GM20431 (cell line): ENCODE measurements around the gene LPCAT4.

Experiments
- in situ Hi-C: fragments of 300-500 bp; cut with MseI, MboI; formaldehyde crosslinking; loops from one replicate; pipeline ENCODE4 v1.15.0; 2020; ENCODE audit warnings: low sequenced_read_pairs; ENCODE audit not compliant: unreplicated experiment

Gene LPCAT4

GRCh38 chr15:34341381-34342212 is 25.4 kb downstream of the LPCAT4 start:
- in situ Hi-C loops = no loop called here

- in situ Hi-C loops = no loop called here
These were observed 27.1 kb downstream of the LPCAT4 start for GRCh38 chr15:34339946-34340345.

DNA sequence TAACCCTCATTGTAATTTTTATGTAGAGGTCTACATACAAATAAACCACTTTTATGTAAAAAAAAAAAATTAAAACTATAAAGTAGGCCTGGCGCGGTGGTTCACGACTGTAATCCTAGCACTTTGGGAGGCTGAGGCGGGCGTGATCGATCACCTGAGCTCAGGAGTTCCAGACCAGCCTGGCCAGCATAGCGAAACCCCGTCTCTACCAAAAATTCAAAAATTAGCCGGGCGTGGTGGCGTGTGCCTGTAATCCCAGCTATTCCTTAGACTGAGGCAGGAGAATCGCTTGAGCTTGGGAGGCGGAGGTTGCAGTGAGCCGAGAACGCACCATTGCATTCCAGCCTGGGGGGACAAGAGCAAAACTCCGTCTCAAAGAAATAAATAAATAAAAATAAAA is 28.6 kb downstream of the LPCAT4 start:
- in situ Hi-C loops = no loop called here

DNA sequence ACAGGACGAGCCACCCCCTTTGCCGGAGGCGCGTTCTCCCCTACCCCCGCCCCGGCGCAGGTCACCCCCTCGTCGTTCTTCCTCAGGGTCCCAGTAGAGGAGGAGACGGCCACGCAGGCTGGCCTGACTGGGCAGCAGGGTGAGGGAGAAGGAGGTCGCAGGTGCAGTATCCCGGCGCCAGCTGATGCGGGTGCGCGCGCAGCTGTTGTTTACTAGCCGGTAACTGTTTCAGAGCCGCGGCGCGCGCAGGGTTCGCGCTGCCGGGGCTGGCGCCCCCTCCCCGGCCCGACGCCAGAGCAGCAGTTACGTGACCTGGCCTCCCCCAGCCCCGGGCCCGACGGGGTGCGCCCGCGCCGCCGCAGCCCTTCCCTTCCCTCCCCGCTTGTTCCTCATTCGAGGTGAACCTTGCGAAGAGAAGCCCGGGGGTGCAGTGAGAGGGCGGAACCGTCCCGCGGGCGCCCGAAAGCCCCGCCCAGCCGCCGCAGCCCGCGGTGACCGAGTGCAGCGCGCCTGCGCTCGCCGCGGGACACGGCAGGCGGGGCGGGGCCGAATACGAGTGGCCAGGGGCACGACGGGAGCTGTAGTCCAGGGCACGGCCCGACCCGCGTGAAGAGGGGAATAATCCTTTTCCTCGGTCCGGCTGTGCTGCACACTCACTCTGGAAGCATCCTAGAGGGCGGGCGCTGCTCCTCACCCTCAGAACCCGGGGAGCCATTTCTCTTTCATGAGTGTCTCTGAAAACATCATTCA is 29.3 kb downstream of the LPCAT4 start, which contains the start of gene SLC12A6:
SLC12A6 (minus strand) TSS at position 225 of the 750 bp plus-strand sequence. CDS start 1,101 bp downstream, outside the sequence.
- in situ Hi-C loops = no loop called here

DNA sequence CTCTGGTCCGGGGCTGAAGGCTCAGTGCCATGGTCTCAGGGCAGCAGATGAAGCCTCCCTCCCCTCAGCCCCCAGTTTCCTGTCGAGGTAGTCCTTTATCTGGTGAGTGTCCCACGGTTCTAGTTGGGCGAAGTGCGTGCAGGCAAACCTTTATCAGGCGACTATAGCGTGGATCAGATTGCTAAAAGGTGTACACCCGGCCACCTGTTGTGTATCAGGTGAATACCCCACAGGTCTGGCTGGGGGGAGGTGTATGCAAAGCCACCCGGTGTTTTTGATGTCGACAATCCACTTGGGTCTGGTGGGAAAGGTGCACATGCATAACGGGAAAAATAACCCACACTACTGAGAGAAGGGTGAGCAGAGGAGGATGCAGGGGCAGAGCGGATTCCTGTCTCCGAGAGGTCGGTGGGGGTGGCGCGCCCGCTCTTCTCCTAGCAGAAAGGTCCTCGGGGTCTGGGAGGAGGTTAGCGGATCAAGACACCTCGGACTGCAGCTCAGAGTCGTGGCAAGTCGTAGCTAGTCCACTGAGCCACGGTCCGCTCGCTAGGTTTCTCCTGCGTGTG is 29.9 kb downstream of the LPCAT4 start:
- in situ Hi-C loops = no loop called here

- in situ Hi-C loops = no loop called here
These were observed 30.6 kb downstream of the LPCAT4 start for GRCh38 chr15:34336231-34336990.

GRCh38 chr15:34335176-34336032 is 31.6 kb downstream of the LPCAT4 start:
- in situ Hi-C loops = no loop called here

- in situ Hi-C loops = no loop called here
These were observed 32.3 kb downstream of the LPCAT4 start for GRCh38 chr15:34334672-34335071.

DNA sequence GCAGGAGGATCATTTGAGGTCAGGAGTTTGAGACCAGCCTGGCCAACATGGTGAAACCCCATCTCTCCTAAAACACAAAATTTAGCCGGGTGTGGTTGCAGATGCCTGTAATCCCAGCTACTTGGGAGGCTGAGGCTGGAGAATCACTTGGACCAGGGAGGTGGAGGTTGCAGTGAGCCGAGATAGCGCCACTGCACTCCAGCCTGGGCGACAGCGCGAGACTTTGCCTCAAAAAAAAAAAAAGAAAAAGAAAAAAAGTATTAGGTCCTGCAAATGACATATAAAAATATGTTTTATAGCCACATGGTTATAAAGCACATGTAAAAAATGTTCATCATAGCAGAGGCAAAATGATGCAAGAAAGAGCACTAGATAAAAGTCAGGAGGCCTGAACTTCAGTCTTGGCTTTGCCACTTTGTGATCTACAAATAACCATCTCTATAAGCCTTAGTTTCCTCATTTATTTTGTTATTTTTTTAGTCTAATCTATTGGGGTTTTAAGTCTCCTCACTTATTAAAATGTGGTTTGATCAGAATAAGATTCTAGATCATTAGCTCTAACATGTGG is 34.4 kb downstream of the LPCAT4 start:
- in situ Hi-C loops = no loop called here

DNA sequence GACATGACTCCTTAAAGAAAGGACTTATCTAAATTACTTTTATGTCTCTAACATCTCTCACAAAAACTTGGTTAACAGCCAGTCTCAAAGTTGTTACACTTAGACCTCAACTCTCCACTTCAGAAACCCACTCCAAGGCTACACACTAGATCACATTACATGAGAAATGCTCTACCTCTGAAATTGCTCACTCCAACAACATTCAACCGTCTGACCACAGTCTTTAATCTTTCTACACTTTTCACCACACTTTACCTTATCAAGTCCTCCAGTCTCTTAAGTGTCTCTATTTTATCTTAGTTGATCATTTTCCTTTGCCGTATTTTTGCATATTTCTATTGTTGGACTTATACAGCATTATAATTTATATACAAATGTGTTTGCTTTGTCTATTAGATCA is 35.2 kb downstream of the LPCAT4 start:
- in situ Hi-C loops = no loop called here

GRCh38 chr15:34330279-34330678 is 36.7 kb downstream of the LPCAT4 start:
- in situ Hi-C loops = no loop called here

- in situ Hi-C loops = no loop called here
These were observed 38.0 kb downstream of the LPCAT4 start for GRCh38 chr15:34329006-34329405.

DNA sequence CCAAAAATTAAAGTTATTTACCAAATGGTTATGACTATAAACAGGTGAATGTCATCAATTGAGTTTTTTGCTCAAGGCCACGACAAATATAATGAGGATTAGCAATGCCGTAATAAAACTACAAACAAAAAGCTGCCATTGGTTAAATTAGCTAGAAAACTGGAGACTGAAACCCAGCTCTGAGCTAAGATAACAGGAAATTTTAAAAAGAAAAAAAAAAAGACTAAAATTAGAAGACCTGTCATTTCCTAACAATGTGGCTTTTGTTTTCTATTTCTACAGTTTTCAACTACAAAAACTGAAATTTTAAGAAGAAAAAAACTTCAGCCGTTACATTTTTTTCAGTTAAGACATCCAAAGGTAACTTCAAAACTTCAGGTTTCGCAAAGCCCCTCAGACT is 39.1 kb downstream of the LPCAT4 start:
- in situ Hi-C loops = no loop called here

DNA sequence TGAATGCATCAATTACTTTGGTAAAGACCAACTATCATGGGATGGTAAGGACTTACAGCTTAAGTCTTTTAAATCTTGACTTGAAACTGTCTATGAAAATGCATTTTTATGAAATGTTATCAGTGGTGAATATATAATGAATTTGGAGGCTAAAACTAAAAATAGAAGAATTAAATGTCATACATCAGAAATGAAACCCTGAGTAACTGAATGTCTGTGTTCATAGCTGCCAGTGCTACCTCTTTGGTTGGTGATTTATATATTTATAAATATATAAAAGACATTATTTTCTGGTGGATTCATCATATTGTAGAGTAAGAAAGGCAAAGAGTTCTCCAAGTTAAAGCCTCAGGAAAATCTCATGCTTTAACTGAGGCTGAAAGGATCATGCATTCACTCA is 41.6 kb downstream of the LPCAT4 start:
- in situ Hi-C loops = no loop called here

DNA sequence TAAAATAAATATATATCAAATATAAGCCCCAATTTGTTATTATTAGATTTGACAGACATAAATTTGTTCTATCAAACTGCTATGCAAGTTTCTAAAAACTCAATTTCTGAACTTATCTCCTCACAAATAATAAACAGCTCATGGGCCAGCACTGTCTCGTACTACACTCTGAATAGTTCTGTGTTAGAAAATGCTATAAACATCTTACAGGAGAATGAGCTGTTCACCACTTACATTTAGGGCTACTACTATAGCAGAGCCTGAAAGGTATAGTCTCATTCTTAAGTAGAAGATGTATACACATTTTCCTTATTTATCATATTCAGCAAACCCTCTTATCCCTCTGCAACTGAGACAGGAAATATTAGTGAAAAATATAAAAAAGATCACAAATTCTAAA is 42.1 kb downstream of the LPCAT4 start:
- in situ Hi-C loops = no loop called here

- in situ Hi-C loops = no loop called here
These were observed 43.8 kb downstream of the LPCAT4 start for GRCh38 chr15:34323217-34323616.

GRCh38 chr15:34318277-34319079 is 48.5 kb downstream of the LPCAT4 start:
- in situ Hi-C loops = no loop called here
